ENCODE results near the gene PLEKHM2. TPM values are rescaled to one million over a fixed set of nuclear protein-coding genes. Genes with fewer than 3 reads are reported as not detected.

PLEKHM2 gene
- total and polyA plus RNA-seq, 12 donors, result 63.7 to 106 (median 76.7) TPM

- H3K36me3 ChIP-seq, result no peaks in the 10 kb centered on the region
- no peaks in the 10 kb centered on the region for H3K9me3 ChIP-seq
- H3K27me3 ChIP-seq, result peaks cover 0 to 7% (median 0%) of the 10 kb centered on the region in 7 donors
- no peak overlapping the region for H3K27ac ChIP-seq
- peaks cover 0 to 16% (median 9%) of the 10 kb centered on the region in 9 donors for H3K4me1 ChIP-seq
- no peak for ATAC-seq
- no peak overlapping the region for H3K4me3 ChIP-seq
- no peak for DNase-seq
- intact Hi-C loops (cut with DNase I), result no loop called here
- TF ChIP-seq CTCF (IDR thresholded peaks at IDR 0.05), result no peak
- 88 to 89% methylated on average over 10 of the region's 10 CpGs for WGBS, 2 donors
Measured at GRCh38 chr1:15751717-15752116, 67.6 kb downstream of the PLEKHM2 start.

- no peak overlapping the region for H3K27ac ChIP-seq
- WGBS, 2 donors, result 80 to 81% methylated on average over 10 of the region's 10 CpGs
- intact Hi-C loops (cut with DNase I), result no loop called here
Measured at GRCh38 chr1:15753776-15754175, 69.7 kb downstream of the PLEKHM2 start.

GRCh38 chr1:15755021-15755645, 71.0 kb downstream of the PLEKHM2 start:
- no peaks in the 10 kb centered on the region for H3K36me3 ChIP-seq
- TF ChIP-seq CTCF (IDR thresholded peaks at IDR 0.05), result no peak
- DNase-seq (no peak), ATAC-seq (no peak)
- peaks cover 7 to 37% (median 25%) of the 10 kb centered on the region in 9 donors for H3K4me1 ChIP-seq
- H3K9me3 ChIP-seq, result no peaks in the 10 kb centered on the region
- intact Hi-C loops (cut with DNase I), result no loop called here
- no peak overlapping the region for H3K27ac ChIP-seq
- H3K27me3 ChIP-seq, result peaks cover 0 to 41% (median 16%) of the 10 kb centered on the region in 7 donors
- WGBS, 2 donors, result 89 to 93% methylated on average over 2 of the region's 2 CpGs
- no peak overlapping the region for H3K4me3 ChIP-seq

More at GRCh38 chr1:15753776-15754175, 69.7 kb downstream of the PLEKHM2 start:
- Histone ChIP-seq H3K4me3 (no peak overlapping the region), H3K9me3 (no peaks in the 10 kb centered on the region), H3K27me3 (peaks cover 0 to 27% (median 9%) of the 10 kb centered on the region in 7 donors), H3K4me1 (peaks cover 7 to 34% (median 17%) of the 10 kb centered on the region in 9 donors), H3K36me3 (no peaks in the 10 kb centered on the region)
- no peak for TF ChIP-seq CTCF (IDR thresholded peaks at IDR 0.05)
- DNase-seq (no peak), ATAC-seq (no peak)

GRCh38 chr1:15755646-15756040, 71.5 kb downstream of the PLEKHM2 start:
- WGBS, 2 donors, result 84 to 85% methylated on average over 4 of the region's 4 CpGs
- ATAC-seq, result no peak

More at GRCh38 chr1:15755646-15756040, 71.5 kb downstream of the PLEKHM2 start:
- no peak for DNase-seq
- no peak for TF ChIP-seq CTCF (IDR thresholded peaks at IDR 0.05)
- intact Hi-C loops (cut with DNase I), result no loop called here
- Histone ChIP-seq H3K36me3 (no peaks in the 10 kb centered on the region), H3K4me3 (no peak overlapping the region), H3K9me3 (no peaks in the 10 kb centered on the region), H3K4me1 (peaks cover 7 to 41% (median 30%) of the 10 kb centered on the region in 9 donors), H3K27ac (no peak overlapping the region), H3K27me3 (peaks cover 0 to 46% (median 16%) of the 10 kb centered on the region in 7 donors)
